ENCODE results near the gene CDC34. TPM values are rescaled to one million over a fixed set of nuclear protein-coding genes. Genes with fewer than 3 reads are reported as not detected.

Gene CDC34
- total RNA-seq, 4 donors from 2014 or later: 60.7 to 110 (median 73.4) TPM

DNA sequence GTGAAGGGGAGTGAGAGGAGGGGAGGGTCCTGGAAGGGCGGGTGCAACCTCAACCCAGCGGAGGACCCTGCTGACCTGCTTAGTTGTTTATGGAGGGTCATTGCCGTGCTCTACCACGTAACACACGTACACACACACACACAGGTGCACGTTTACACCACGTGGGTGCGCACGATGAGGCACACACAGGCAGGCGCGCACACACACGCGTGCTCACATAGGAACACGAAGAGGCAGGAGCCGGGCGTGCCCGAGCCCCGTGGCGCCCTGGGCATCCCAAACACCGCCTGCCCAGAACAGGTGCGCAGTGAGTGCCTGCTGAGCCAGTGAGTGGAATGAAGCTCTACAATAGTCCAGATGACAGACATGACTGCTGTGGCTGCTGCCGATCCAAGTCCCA, 46.5 kb upstream of the CDC34 start:
- Histone ChIP-seq H3K36me3 (no peaks in the 10 kb centered on the region), H3K27ac (peak overlapping the region in 2 of 4 donors; percentile 69 to 73), H3K27me3 (peaks cover 0 to 9% of the 10 kb centered on the region in 2 donors)

DNA sequence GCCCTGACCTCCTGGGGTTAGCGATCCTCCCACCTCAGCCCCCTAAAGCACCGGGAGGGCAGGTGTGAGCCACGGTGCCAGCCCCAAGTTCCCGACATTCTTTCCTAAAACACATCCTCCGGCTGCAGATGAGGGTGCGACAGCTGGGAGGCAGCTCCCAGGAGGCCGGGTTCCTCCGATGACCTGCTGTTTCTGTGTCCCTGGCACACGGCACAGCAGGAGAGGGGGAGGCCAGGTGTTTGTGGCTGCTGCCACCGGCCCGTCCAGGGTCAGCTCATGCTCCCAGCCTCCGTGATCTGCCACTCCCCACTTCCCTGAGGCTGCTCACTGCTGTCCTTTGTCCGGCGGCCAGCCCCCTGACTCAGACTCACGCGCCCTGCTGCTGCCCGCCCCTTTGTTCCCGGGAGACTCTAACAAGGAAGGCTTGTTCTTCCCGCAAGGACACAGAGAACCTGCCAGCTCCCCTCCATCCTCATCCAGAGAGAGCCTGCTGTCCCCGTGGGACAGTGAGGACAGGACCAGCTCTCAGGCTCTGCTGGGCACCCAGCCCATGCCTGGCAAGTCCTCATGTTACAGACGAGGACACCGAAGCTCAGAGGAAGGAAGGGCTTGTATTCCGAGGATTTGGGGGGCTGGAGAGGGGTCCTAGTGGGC, 45.9 kb upstream of the CDC34 start:
- H3K4me1 ChIP-seq: peaks cover 0 to 34% (median 10%) of the 10 kb centered on the region in 4 donors
- peaks cover 0 to 7% (median 0%) of the 10 kb centered on the region in 4 donors for H3K9me3 ChIP-seq
- WGBS, 2 donors: 9 to 17% methylated on average over 13 to 16 of the region's 23 CpGs
- H3K27ac ChIP-seq: peak overlapping the region in 2 of 4 donors; percentile 69 to 91
- H3K36me3 ChIP-seq: no peaks in the 10 kb centered on the region
- H3K4me3 ChIP-seq: no peak overlapping the region
- H3K27me3 ChIP-seq: peaks cover 0 to 9% of the 10 kb centered on the region in 2 donors
- TF ChIP-seq EP300 (IDR thresholded peaks at IDR 0.05) (peak in 1 of 2 donors; percentile 73), POLR2A (IDR thresholded peaks at IDR 0.05) (peak in 1 of 2 donors; percentile 22)
- TF ChIP-seq, protein P1, sequence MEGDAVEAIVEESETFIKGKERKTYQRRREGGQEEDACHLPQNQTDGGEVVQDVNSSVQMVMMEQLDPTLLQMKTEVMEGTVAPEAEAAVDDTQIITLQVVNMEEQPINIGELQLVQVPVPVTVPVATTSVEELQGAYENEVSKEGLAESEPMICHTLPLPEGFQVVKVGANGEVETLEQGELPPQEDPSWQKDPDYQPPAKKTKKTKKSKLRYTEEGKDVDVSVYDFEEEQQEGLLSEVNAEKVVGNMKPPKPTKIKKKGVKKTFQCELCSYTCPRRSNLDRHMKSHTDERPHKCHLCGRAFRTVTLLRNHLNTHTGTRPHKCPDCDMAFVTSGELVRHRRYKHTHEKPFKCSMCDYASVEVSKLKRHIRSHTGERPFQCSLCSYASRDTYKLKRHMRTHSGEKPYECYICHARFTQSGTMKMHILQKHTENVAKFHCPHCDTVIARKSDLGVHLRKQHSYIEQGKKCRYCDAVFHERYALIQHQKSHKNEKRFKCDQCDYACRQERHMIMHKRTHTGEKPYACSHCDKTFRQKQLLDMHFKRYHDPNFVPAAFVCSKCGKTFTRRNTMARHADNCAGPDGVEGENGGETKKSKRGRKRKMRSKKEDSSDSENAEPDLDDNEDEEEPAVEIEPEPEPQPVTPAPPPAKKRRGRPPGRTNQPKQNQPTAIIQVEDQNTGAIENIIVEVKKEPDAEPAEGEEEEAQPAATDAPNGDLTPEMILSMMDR (IDR thresholded peaks at IDR 0.05): no peak
- peak; percentile 29 to 53 for DNase-seq (ENCODE audit: low spot score in 2 of 2)

More for the DNA sequence above, 46.5 kb upstream of the CDC34 start:
- Histone ChIP-seq H3K4me3 (no peak overlapping the region), H3K4me1 (peaks cover 0 to 31% (median 10%) of the 10 kb centered on the region in 4 donors), H3K9me3 (peaks cover 0 to 11% (median 0%) of the 10 kb centered on the region in 4 donors)
- no peak for DNase-seq (ENCODE audit: low spot score in 2 of 2)
- TF ChIP-seq, protein P1 (IDR thresholded peaks at IDR 0.05): no peak
- TF ChIP-seq POLR2A (IDR thresholded peaks at IDR 0.05) (no peak), EP300 (IDR thresholded peaks at IDR 0.05) (no peak)
- WGBS, 2 donors: 75 to 81% methylated on average over 20 to 22 of the region's 22 CpGs

DNA sequence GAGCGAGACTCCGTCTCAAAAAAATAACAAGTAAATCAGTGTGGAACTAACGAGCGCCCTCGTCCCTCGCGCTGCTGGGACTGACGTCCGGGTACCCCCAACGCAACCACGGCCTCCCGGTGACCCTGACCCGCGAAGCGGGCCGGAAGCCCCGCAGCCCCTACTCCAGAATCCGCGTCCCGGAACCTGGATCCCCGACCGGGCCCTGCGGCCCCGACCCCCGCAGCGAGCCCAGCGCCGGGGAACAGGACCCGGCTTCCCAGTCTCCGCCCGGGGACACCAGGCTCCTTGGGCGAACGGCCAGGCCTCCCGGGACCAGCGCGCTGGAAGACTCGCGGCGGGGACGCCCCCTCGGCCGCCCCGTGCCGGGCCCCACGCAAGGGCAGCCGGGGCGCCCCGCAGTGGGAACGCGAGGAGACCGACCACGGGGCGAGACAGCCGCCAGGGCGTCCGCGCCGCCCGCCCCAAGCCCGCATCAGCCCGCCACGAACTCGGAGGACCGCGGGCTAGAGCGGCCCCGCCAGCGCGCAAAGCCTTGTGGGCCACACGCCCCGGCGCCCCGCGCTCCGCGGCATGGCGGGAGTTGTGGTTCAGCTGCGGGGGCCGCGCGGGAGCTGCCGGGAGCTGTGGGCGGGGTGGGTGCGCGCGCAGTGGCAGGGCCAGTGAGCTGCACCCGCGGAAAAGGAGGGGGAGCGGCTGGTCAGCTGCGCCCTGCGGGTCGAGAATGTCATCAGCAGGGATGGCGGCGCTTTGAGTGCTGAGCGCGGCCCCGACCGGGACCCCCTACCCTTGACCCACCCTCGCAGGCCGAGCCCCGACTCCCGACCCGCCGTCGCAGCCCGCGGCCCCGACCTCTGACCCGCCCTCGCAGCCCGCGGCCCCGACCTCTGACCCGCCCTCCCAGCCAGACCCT, 42.8 kb upstream of the CDC34 start:
- 1% methylated on average over 21 to 47 of the region's 114 CpGs for WGBS, 2 donors
- peak overlapping the region; percentile 79 to 97 (median 96) for H3K27ac ChIP-seq
- DNase-seq (ENCODE audit: low spot score in 2 of 2): peak; percentile 87 to 96
- H3K27me3 ChIP-seq: peaks cover 0 to 11% of the 10 kb centered on the region in 2 donors
- peaks cover 0 to 34% (median 10%) of the 10 kb centered on the region in 4 donors for H3K4me1 ChIP-seq
- H3K36me3 ChIP-seq: no peaks in the 10 kb centered on the region
- TF ChIP-seq EP300 (IDR thresholded peaks at IDR 0.05): peak in 1 of 2 donors; percentile 83
- TF ChIP-seq POLR2A (IDR thresholded peaks at IDR 0.05): peak; percentile 71 to 76
- TF ChIP-seq, protein P1 (IDR thresholded peaks at IDR 0.05): peak in 2 of 5 experiments; percentile 65 to 69
- H3K4me3 ChIP-seq: peak overlapping the region; percentile 71 to 93 (median 82)
- no peaks in the 10 kb centered on the region for H3K9me3 ChIP-seq

DNA sequence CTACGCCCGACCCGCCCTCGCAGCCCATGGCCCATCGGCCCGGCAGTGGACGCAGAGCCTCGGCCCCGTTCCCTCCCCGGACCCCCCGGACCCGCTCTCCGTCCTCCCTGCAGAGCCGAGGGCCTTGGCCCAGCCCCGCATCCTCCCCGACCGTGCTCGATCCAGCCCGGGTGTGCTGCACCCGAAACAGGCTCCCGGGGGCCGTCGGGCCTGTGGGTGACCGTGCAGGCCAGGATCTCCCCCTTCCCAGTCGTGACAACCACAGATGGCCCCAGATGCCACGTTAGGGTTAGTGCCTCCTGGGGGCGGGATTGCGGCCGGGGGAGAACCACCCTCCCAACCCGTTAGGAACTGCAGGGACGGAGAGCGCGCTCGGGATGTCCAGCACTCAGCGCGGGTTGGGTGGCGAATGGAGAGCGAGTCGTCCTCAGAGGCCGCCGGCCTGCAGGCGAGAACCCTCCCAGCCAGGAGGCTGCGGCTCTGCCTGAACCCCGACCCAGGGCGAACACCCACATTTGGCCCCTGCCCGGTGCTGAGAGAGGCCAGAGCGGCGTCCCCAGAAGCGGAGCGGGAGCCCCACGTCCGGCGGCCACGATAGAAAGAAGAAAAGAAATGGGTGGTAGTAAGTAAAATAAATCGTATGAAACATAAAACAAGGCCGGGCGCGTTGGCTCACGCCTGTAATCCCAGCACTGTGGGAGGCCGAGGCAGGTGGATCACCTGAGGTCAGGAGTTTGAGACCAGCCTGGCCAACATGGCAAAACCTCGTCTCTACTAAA, 42.0 kb upstream of the CDC34 start:
- H3K27me3 ChIP-seq: peaks cover 0 to 18% of the 10 kb centered on the region in 2 donors
- H3K9me3 ChIP-seq: no peaks in the 10 kb centered on the region
- 23 to 32% methylated on average over 38 to 58 of the region's 61 CpGs for WGBS, 2 donors
- no peak for DNase-seq (ENCODE audit: low spot score in 2 of 2)
- peaks cover 0 to 34% (median 10%) of the 10 kb centered on the region in 4 donors for H3K4me1 ChIP-seq
- peak overlapping the region; percentile 71 to 93 (median 82) for H3K4me3 ChIP-seq
- TF ChIP-seq, protein P1 (IDR thresholded peaks at IDR 0.05): no peak
- TF ChIP-seq EP300 (IDR thresholded peaks at IDR 0.05) (no peak), POLR2A (IDR thresholded peaks at IDR 0.05) (no peak)
- no peaks in the 10 kb centered on the region for H3K36me3 ChIP-seq
- peak overlapping the region; percentile 79 to 97 (median 96) for H3K27ac ChIP-seq

Measured in tibial nerve (tissue), 4 donors.